ENCODE data around the gene CDH8. TPM values are rescaled to one million over a fixed set of nuclear protein-coding genes. Genes with fewer than 3 reads are reported as not detected.
"Not testable (repeated sequence)": the region's sequence is repeated elsewhere in the genome, so short reads cannot be mapped to it uniquely, and the experiment has no call there.

CDH8 gene
- total RNA-seq, 1 donor from 2014 or later = not detected

- no peak for DNase-seq (ENCODE audit: low spot score)
Measured at GRCh38 chr16:61872778-61873119, 163.5 kb downstream of the CDH8 start.

- DNase-seq (ENCODE audit: low spot score) = no peak
Measured at GRCh38 chr16:61871837-61872777, 164.1 kb downstream of the CDH8 start.

- no peak for DNase-seq (ENCODE audit: low spot score)
Measured at GRCh38 chr16:61862221-61863155, 173.8 kb downstream of the CDH8 start.

- DNase-seq (ENCODE audit: low spot score) = no peak
Measured at GRCh38 chr16:61858988-61859387, 177.2 kb downstream of the CDH8 start.

- no peak for DNase-seq (ENCODE audit: low spot score)
Measured at GRCh38 chr16:61842666-61843065, 193.6 kb downstream of the CDH8 start.

GRCh38 chr16:61836804-61837393 lies 199.3 kb downstream of the CDH8 start:
- no peak for DNase-seq (ENCODE audit: low spot score)

GRCh38 chr16:61834082-61834481 lies 202.2 kb downstream of the CDH8 start:
- DNase-seq (ENCODE audit: low spot score) = no peak

- no peak for DNase-seq (ENCODE audit: low spot score)
Measured at GRCh38 chr16:61831351-61831917, 204.8 kb downstream of the CDH8 start.

GRCh38 chr16:61829631-61830030 lies 206.6 kb downstream of the CDH8 start:
- DNase-seq (ENCODE audit: low spot score) = no peak

- no peak for DNase-seq (ENCODE audit: low spot score)
Measured at GRCh38 chr16:61823326-61823725, 212.9 kb downstream of the CDH8 start.

- no peak for DNase-seq (ENCODE audit: low spot score)
Measured at GRCh38 chr16:61820820-61821219, 215.4 kb downstream of the CDH8 start.

GRCh38 chr16:61820398-61820797 lies 215.8 kb downstream of the CDH8 start:
- no peak for DNase-seq (ENCODE audit: low spot score)

- no peak for DNase-seq (ENCODE audit: low spot score)
Measured at GRCh38 chr16:61818850-61819249, 217.4 kb downstream of the CDH8 start.

GRCh38 chr16:61817583-61818278 lies 218.5 kb downstream of the CDH8 start:
- DNase-seq (ENCODE audit: low spot score) = no peak

- DNase-seq (ENCODE audit: low spot score) = no peak
Measured at GRCh38 chr16:61814726-61815347, 221.4 kb downstream of the CDH8 start.

GRCh38 chr16:61813339-61813738 lies 222.9 kb downstream of the CDH8 start:
- DNase-seq (ENCODE audit: low spot score) = no peak

GRCh38 chr16:61812251-61812650 lies 224.0 kb downstream of the CDH8 start:
- no peak for DNase-seq (ENCODE audit: low spot score)

- DNase-seq (ENCODE audit: low spot score) = no peak
Measured at GRCh38 chr16:61807551-61807950, 228.7 kb downstream of the CDH8 start.

GRCh38 chr16:61801217-61801616 lies 235.0 kb downstream of the CDH8 start:
- DNase-seq (ENCODE audit: low spot score) = not testable (repeated sequence)

- no peak for DNase-seq (ENCODE audit: low spot score)
Measured at GRCh38 chr16:61798741-61799140, 237.5 kb downstream of the CDH8 start.
